Lung (tissue), 12 donors: ENCODE measurements around the gene ACTL7B. TPM values are rescaled to one million over a fixed set of nuclear protein-coding genes. Genes with fewer than 3 reads are reported as not detected.
"Not testable (repeated sequence)": the region's sequence is repeated elsewhere in the genome, so short reads cannot be mapped to it uniquely, and the experiment has no call there.

Experiments
- ATAC-seq: fragments of 200-7000 bp; cut with Tn5 transposase; one replicate; pipeline ENCODE4 v1.9.1; 2020; ENCODE audit warnings: moderate number of reproducible peaks; ENCODE audit not compliant: insufficient read depth, low FRiP score
- DNase-seq, 3 donors: peaks; one replicate each; pipeline ENCODE4 v3.0.0-alpha.2; 2013 to 2017
- H3K27ac ChIP-seq, 2 donors: one replicate each; pipeline ENCODE4 v1.5.1; 2013; ENCODE audit warnings: mild to moderate bottlenecking in 2 of 2, moderate library complexity in 2 of 2, control low read depth in 1 of 2, inconsistent platforms in 1 of 2, low read depth in 1 of 2, low read length in 1 of 2
- H3K27me3 ChIP-seq, 3 donors: one replicate each; pipeline ENCODE4 v1.5.1; 2013; ENCODE audit warnings: low read length in 2 of 3; ENCODE audit not compliant: control insufficient read depth in 3 of 3, insufficient read depth in 3 of 3
- H3K36me3 ChIP-seq, 4 donors: one replicate each; pipeline ENCODE4 v1.5.1; 2013; ENCODE audit warnings: low read length in 4 of 4, mild to moderate bottlenecking in 1 of 4, moderate library complexity in 1 of 4; ENCODE audit not compliant: control insufficient read depth in 4 of 4, insufficient read depth in 4 of 4
- H3K4me1 ChIP-seq, 5 donors: one replicate each; pipeline ENCODE4 v1.5.1; 2013; ENCODE audit warnings: low read length in 5 of 5, mild to moderate bottlenecking in 2 of 5, moderate library complexity in 1 of 5; ENCODE audit not compliant: control insufficient read depth in 5 of 5, insufficient read depth in 5 of 5
- H3K4me3 ChIP-seq: one replicate; pipeline ENCODE4 v1.5.1; 2013; ENCODE audit warnings: mild to moderate bottlenecking, control low read depth, moderate library complexity
- H3K9ac ChIP-seq, 2 donors: one replicate each; pipeline ENCODE4 v1.5.1; 2013; ENCODE audit warnings: low read length in 2 of 2, control low read depth in 1 of 2; ENCODE audit not compliant: insufficient read depth in 1 of 2
- H3K9me3 ChIP-seq, 4 donors: one replicate each; pipeline ENCODE4 v1.5.1; 2013; ENCODE audit warnings: low read length in 3 of 4, mild to moderate bottlenecking in 1 of 4, moderate library complexity in 1 of 4; ENCODE audit not compliant: control insufficient read depth in 4 of 4, insufficient read depth in 3 of 4
- WGBS, 2 donors: extraction: QIAGEN DNeasy Blood & Tissue Kit; methylation state at CpG; one replicate each; pipeline ENCODE4 v1.1.7; 2013; 5-methylcytosine and 5-hydroxymethylcytosine counted together
- polyA plus RNA-seq, 2 donors: library from polyadenylated mRNA; stranded (reverse); fragments of 200-250 nt; gene quantifications; one replicate each; pipeline ENCODE4 v1.2.1, GENCODE V29; 2013
- total RNA-seq, 2 donors: library from RNA; depleted of rRNA in 1 of 2; stranded (reverse); fragments of >200 nt in 1 of 2; gene quantifications; one replicate each; pipeline ENCODE4 v1.2.1, GENCODE V29; 2014 to 2021
- TF ChIP-seq, protein P1 (sequence below): IDR thresholded peaks from 2 replicates; pipeline ENCODE4 v1.5.1; 2012; ENCODE audit warnings: mild to moderate bottlenecking; ENCODE audit errors: control extremely low read depth, extremely low read depth
- donor health status: control.
- donor health status: control.
- donor health status: Bipolar disorder and iron deficiency.
- donor health status: healthy.
- donor health status: DM: yes; HTN: yes; CAD: no.

Gene ACTL7B
- total and polyA plus RNA-seq, 4 donors: not detected

DNA sequence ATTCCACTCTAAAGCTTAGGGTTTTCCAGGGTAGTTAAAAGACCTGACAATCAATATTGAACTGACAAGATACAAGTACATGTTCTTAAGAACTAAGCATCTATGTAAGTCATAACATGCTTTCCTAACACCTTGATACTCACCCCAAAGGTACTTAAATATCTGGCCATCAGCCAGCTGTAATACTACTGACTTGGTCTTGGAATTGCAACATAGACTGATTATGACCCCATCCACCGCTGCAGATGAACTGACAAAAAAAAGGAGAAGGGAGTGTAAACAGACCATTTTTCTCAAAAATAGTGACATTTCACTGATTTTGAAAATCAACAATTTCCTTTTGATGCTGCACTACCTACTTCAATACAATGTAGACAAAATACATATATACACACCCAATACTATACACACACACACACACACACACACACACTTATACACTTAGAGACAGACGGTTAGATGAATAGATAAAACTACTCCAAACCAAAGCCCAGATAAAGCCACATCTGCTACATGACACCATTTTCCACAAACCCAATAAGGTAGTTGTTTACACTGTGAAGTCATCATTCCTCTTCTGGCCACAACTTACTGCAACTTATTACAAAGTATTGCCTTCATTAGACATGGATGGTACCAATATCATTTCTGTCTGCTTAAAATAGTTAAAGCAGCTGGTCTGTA lies 47.8 kb upstream of the ACTL7B start:
- Histone ChIP-seq H3K4me3 (no peak overlapping the region), H3K27ac (no peak overlapping the region), H3K27me3 (no peaks in the 10 kb centered on the region), H3K4me1 (no peaks in the 10 kb centered on the region), H3K9me3 (no peaks in the 10 kb centered on the region), H3K36me3 (peaks cover 24 to 50% (median 38%) of the 10 kb centered on the region in 4 donors), H3K9ac (no peak overlapping the region)
- no peak for ATAC-seq
- 59 to 69% methylated on average over 2 of the region's 2 CpGs for whole genome bisulfite sequencing, 2 donors
- no peak for DNase-seq
- TF ChIP-seq, protein P1, sequence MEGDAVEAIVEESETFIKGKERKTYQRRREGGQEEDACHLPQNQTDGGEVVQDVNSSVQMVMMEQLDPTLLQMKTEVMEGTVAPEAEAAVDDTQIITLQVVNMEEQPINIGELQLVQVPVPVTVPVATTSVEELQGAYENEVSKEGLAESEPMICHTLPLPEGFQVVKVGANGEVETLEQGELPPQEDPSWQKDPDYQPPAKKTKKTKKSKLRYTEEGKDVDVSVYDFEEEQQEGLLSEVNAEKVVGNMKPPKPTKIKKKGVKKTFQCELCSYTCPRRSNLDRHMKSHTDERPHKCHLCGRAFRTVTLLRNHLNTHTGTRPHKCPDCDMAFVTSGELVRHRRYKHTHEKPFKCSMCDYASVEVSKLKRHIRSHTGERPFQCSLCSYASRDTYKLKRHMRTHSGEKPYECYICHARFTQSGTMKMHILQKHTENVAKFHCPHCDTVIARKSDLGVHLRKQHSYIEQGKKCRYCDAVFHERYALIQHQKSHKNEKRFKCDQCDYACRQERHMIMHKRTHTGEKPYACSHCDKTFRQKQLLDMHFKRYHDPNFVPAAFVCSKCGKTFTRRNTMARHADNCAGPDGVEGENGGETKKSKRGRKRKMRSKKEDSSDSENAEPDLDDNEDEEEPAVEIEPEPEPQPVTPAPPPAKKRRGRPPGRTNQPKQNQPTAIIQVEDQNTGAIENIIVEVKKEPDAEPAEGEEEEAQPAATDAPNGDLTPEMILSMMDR: no peak

- TF ChIP-seq, protein P1: no peak
- 87 to 98% methylated on average over 5 of the region's 5 CpGs for WGBS, 2 donors
- no peak overlapping the region for H3K27ac ChIP-seq
- no peaks in the 10 kb centered on the region for H3K4me1 ChIP-seq
- H3K36me3 ChIP-seq: peaks cover 15 to 50% (median 36%) of the 10 kb centered on the region in 4 donors
- ATAC-seq: no peak
- H3K9ac ChIP-seq: no peak overlapping the region
- DNase-seq: no peak
- no peaks in the 10 kb centered on the region for H3K27me3 ChIP-seq
- no peak overlapping the region for H3K4me3 ChIP-seq
- no peaks in the 10 kb centered on the region for H3K9me3 ChIP-seq
Measured at GRCh38 chr9:108900176-108900575, 44.4 kb upstream of the ACTL7B start.

GRCh38 chr9:108899023-108899695 lies 43.4 kb upstream of the ACTL7B start:
- H3K4me1 ChIP-seq, ATAC-seq, H3K9me3 ChIP-seq, H3K4me3 ChIP-seq, DNase-seq, H3K27ac ChIP-seq, H3K9ac ChIP-seq, H3K27me3 ChIP-seq: not testable (repeated sequence)
- H3K36me3 ChIP-seq: peaks cover 19 to 57% (median 40%) of the 10 kb centered on the region in 4 donors
- 95 to 98% methylated on average over 8 of the region's 8 CpGs for WGBS, 2 donors

- Histone ChIP-seq H3K4me1 (no peaks in the 10 kb centered on the region), H3K27ac (no peak overlapping the region), H3K27me3 (no peaks in the 10 kb centered on the region), H3K9ac (no peak overlapping the region), H3K36me3 (peaks cover 24 to 62% (median 38%) of the 10 kb centered on the region in 4 donors), H3K4me3 (no peak overlapping the region), H3K9me3 (no peaks in the 10 kb centered on the region)
- ATAC-seq (no peak), DNase-seq (no peak)
- TF ChIP-seq, protein P1: no peak
- 98% methylated on average over 2 of the region's 2 CpGs for WGBS, 2 donors
Measured at GRCh38 chr9:108897324-108898096, 41.7 kb upstream of the ACTL7B start.
